Neutrophil (primary cell): ENCODE data around the gene MYH3.
"Not testable (repeated sequence)": the region's sequence is repeated elsewhere in the genome, so short reads cannot be mapped to it uniquely, and the experiment has no call there.

ENCODE experiments used
- H3K27ac ChIP-seq: fragments of 200-600 bp; sonication (generic); 2 replicates; pipeline ENCODE4 v1.5.1; 2016; ENCODE audit warnings: mild to moderate bottlenecking, moderate library complexity
- H3K27me3 ChIP-seq: fragments of 200-600 bp; sonication (generic); 2 replicates; pipeline ENCODE4 v1.6.0; 2016; ENCODE audit warnings: mild to moderate bottlenecking
- H3K36me3 ChIP-seq: fragments of 200-600 bp; sonication (generic); 2 replicates; pipeline ENCODE4 v1.5.1; 2017
- H3K4me1 ChIP-seq, 2 experiments: fragments of 200-600 bp in 1 of 2; sonication (generic) in 1 of 2; 1 replicate in 1 of 2; 2 replicates in 1 of 2; pipeline versions ENCODE4 v1.5.1 to v1.6.1; 2013 to 2016; ENCODE audit warnings: low read depth in 1 of 2, low read length in 1 of 2, mild to moderate bottlenecking in 1 of 2, moderate library complexity in 1 of 2; ENCODE audit not compliant: control insufficient read depth in 1 of 2, insufficient read depth in 1 of 2
- H3K4me3 ChIP-seq, 2 experiments: fragments of 200-600 bp in 1 of 2; sonication (generic) in 1 of 2; 1 replicate in 1 of 2; 2 replicates in 1 of 2; pipeline ENCODE4 v1.5.1; 2013 to 2016; ENCODE audit warnings: low read depth in 1 of 2, low read length in 1 of 2, mild to moderate bottlenecking in 1 of 2, moderate library complexity in 1 of 2
- H3K9me3 ChIP-seq: fragments of 200-600 bp; sonication (generic); 2 replicates; pipeline ENCODE4 v1.5.1; 2016
- TF ChIP-seq, protein P1 (sequence below): fragments of 200-600 bp; sonication (generic); IDR thresholded peaks from 2 replicates; pipeline ENCODE4 v1.5.1; 2016; ENCODE audit warnings: antibody characterized with exemption

Gene MYH3

GRCh38 chr17:10697092-10698081 lies 40.3 kb upstream of the MYH3 start, which contains the start of the genes ADPRM and SCO1:
TSS of gene ADPRM (plus strand) at chr17:10697594. CDS start at chr17:10704927, 7,333 bp downstream.
TSS of gene SCO1 (minus strand) at chr17:10697533. CDS start at chr17:10697507, 26 bp downstream.
- Histone ChIP-seq H3K36me3 (peaks cover 8% of the 10 kb centered on the region), H3K27me3 (no peaks in the 10 kb centered on the region), H3K4me3 (peak within 1 kb of the TSS; percentile 95 to 97), H3K9me3 (no peaks in the 10 kb centered on the region), H3K4me1 (peaks cover 17 to 19% of the 10 kb centered on the region in 2 experiments), H3K27ac (peak within 1 kb of the TSS; percentile 87)
- TF ChIP-seq, protein P1, sequence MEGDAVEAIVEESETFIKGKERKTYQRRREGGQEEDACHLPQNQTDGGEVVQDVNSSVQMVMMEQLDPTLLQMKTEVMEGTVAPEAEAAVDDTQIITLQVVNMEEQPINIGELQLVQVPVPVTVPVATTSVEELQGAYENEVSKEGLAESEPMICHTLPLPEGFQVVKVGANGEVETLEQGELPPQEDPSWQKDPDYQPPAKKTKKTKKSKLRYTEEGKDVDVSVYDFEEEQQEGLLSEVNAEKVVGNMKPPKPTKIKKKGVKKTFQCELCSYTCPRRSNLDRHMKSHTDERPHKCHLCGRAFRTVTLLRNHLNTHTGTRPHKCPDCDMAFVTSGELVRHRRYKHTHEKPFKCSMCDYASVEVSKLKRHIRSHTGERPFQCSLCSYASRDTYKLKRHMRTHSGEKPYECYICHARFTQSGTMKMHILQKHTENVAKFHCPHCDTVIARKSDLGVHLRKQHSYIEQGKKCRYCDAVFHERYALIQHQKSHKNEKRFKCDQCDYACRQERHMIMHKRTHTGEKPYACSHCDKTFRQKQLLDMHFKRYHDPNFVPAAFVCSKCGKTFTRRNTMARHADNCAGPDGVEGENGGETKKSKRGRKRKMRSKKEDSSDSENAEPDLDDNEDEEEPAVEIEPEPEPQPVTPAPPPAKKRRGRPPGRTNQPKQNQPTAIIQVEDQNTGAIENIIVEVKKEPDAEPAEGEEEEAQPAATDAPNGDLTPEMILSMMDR, result peak; percentile 67

DNA sequence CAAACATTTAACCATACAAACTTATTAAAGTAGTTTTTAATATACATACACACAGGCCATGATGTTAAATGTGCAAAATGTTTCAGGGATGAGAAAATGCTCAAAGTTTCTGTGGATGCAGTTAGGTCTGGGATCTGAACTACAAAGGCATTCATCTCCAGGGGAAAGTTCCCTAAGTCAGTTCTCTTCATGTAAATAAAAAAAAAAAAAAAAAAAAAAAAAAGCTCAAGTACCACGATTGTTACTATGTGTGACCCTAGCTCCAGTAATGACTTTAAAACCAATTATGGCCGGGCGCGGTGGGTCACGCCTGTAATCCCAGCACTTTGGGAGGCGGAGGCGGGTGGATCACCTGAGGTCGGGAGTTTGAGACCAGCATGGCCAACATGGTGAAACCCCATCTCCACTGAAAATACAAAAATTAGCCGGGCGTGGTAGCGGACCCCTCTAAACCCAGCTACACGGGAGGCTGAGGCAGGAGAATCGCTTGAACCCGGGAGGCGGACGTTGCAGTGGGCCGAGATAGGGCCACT lies 38.8 kb upstream of the MYH3 start:
- H3K27ac ChIP-seq, H3K27me3 ChIP-seq, H3K9me3 ChIP-seq: not testable (repeated sequence)
- H3K36me3 ChIP-seq, result peaks cover 23% of the 10 kb centered on the region
- H3K4me3 ChIP-seq, result peak overlapping the region; percentile 95 to 97
- peaks cover 17 to 19% of the 10 kb centered on the region in 2 experiments for H3K4me1 ChIP-seq

DNA sequence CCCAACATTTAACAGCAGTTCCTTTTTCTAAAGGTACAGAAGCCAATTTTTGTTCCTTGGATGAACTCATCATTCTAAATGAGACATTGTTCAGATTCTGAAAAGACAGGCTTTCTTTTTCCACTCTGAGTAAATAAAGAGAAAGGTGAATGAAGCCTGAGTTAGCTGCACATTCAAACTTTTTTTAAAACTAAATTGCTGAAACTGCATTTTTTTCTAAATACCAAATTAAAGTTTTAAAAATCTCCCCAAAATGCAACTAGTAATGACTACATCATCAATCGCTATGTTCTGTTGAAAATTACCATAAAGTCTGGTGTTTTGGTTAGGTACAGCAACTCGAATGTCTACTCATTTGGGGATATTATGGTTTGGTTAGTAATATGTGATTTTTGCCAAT lies 30.4 kb upstream of the MYH3 start:
- H3K4me3 ChIP-seq, result no peak overlapping the region
- TF ChIP-seq, protein P1, result no peak
- H3K36me3 ChIP-seq, result peaks cover 55% of the 10 kb centered on the region
- no peaks in the 10 kb centered on the region for H3K9me3 ChIP-seq
- H3K4me1 ChIP-seq, result no peaks in the 10 kb centered on the region
- H3K27ac ChIP-seq, result no peak overlapping the region
- H3K27me3 ChIP-seq, result no peaks in the 10 kb centered on the region

GRCh38 chr17:10683853-10684252 lies 26.7 kb upstream of the MYH3 start:
- H3K4me3 ChIP-seq, result no peak overlapping the region
- H3K27me3 ChIP-seq, result no peaks in the 10 kb centered on the region
- no peaks in the 10 kb centered on the region for H3K4me1 ChIP-seq
- TF ChIP-seq, protein P1, result no peak
- no peaks in the 10 kb centered on the region for H3K9me3 ChIP-seq
- no peak overlapping the region for H3K27ac ChIP-seq
- H3K36me3 ChIP-seq, result peaks cover 57% of the 10 kb centered on the region

DNA sequence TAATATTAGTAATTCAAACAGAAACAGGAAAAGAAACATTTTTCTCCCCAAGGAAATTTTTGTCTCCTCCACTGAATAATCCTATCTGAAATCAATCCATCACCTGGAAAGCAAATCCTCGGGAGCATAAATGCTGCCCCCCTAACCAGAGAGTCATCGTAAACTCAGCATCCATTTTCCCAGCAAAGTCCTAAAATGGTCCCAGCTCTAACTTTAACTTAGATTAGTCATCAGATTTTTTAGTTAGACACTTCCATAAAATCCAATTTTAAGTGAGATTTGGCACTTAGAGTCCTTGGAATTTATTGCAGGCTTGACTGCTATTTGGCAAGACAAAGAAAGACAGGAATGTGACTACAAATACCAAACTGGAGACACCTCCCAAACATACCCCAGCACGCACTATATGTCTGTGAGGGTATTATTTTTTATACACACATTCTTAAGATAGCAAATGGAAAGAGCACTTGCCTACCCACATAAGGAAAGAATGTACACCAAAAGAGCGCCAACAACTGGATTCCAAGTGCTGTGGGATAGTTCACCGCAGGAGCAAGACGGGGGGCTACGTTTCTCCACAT lies 24.8 kb upstream of the MYH3 start:
- Histone ChIP-seq H3K36me3 (peaks cover 54% of the 10 kb centered on the region), H3K27me3 (no peaks in the 10 kb centered on the region), H3K27ac (no peak overlapping the region), H3K9me3 (no peaks in the 10 kb centered on the region), H3K4me1 (peaks cover 6 to 11% of the 10 kb centered on the region in 2 experiments), H3K4me3 (no peak overlapping the region)
- TF ChIP-seq, protein P1, result no peak
